GM10266 (cell line): ENCODE data around the gene CATSPER3.

Experiments
- DNase-seq: peaks from one replicate; pipeline ENCODE4 v3.0.0; 2012; ENCODE audit errors: extremely low spot score
- CTCF ChIP-seq: IDR thresholded peaks from 2 replicates; pipeline ENCODE4 v1.5.1; 2012; ENCODE audit warnings: mild to moderate bottlenecking, low read depth; ENCODE audit not compliant: control insufficient read depth, insufficient read depth; ENCODE audit errors: missing control alignments

Gene CATSPER3

GRCh38 chr5:135024956-135025729 is 57.4 kb downstream of the CATSPER3 start:
- TF ChIP-seq CTCF: no peak
- DNase-seq: no peak

GRCh38 chr5:135025730-135026644 is 58.3 kb downstream of the CATSPER3 start:
- no peak for TF ChIP-seq CTCF
- DNase-seq: no peak

- no peak for DNase-seq
- no peak for TF ChIP-seq CTCF
These were observed 59.0 kb downstream of the CATSPER3 start for GRCh38 chr5:135026645-135027265.

GRCh38 chr5:135027266-135027696 is 59.6 kb downstream of the CATSPER3 start:
- no peak for DNase-seq
- TF ChIP-seq CTCF: no peak

GRCh38 chr5:135027697-135028615 is 60.2 kb downstream of the CATSPER3 start:
- DNase-seq: no peak
- no peak for TF ChIP-seq CTCF

GRCh38 chr5:135028791-135029476 is 61.2 kb downstream of the CATSPER3 start:
- no peak for TF ChIP-seq CTCF
- DNase-seq: no peak
